HG03135 (cell line): ENCODE measurements around the gene GUSB.
"Not testable (repeated sequence)": the region's sequence is repeated elsewhere in the genome, so short reads cannot be mapped to it uniquely, and the experiment has no call there.

Experiments used
- ATAC-seq: cut with Tn5 transposase; IDR thresholded peaks from one replicate; pipeline ENCODE4 v1.9.1; 2021; ENCODE audit warnings: mild to moderate bottlenecking, moderate library complexity; ENCODE audit not compliant: unreplicated experiment

Gene GUSB

DNA sequence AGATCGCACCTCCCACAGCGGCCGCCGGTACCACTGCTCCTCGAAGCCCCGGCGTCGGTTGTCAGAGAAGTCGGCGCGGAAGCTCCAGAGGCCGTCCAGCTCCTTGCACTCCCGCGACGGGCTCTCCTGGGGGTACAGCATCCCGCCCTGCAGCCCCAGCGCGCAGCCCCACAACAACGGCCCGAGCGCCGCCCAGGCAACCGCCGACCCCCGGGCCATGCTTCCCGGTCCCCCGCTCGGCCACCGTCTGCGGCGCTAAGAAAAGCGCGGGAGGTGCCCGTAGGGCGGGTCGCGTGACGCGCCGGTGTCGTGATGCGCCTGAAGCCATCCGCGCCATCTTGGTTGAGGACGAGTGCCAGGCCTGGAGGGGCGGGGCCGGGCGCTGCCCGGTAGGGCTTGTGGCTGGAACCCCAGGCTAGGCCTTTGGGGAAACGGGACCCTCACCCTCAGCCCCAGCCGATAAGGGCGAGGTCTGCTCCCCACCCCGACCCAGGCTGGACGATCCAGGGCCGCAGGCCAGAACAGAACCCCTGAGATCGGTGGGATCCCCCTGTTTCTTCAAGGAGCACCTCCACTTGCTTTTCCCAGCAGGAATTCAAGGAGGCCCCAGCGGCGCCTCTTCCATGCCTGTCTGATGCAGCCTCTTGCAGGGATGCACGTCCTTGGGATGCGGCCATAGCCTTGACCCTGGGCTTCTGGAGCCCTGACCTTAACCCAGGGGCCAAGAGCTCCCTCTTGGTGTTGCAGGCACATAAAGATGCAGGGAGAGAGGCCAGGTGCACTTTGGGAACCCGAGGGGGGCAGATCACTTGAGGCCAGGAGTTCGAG is at the start of gene GUSB:
Gene GUSB, minus strand, starts transcription at position 249 of the 828 bp plus-strand sequence. Its CDS starts 30 bp downstream, at position 219.
- ATAC-seq = peak; percentile 83

DNA sequence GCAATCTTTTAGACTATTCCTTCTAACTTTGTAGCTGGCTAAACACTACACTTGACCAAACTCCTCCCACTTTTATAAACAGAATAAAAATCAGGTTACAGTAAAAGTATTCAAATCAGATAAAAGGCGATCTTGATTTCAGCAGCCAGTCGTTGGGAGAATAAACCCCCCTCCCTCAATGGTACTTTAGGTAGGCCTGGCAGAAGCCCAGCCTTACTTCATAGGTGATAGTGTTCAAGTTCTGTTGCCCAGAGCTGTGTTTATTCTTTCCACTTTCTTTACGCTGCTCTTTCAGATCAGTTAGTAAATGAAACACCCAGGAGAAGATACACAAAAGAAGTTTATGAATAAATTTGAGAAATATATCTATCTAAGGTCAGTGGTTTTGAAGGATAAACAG is 46.3 kb upstream of the GUSB start:
- ATAC-seq = not testable (repeated sequence)

DNA sequence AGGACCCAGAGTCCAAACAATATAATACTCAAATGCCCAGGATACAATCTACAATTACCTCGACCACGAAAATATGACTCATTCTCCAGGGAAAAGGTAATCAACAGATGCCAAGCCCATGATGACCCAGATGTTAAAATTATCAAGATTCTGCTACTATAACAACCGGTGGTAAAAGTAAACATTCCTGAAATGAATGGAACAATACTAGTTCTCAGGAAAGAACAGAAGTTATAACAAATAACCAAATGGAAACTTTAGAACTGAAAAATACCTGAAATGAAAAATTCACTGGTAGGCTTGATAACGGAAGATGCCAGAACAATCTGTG is 34.1 kb upstream of the GUSB start:
- no peak for ATAC-seq

DNA sequence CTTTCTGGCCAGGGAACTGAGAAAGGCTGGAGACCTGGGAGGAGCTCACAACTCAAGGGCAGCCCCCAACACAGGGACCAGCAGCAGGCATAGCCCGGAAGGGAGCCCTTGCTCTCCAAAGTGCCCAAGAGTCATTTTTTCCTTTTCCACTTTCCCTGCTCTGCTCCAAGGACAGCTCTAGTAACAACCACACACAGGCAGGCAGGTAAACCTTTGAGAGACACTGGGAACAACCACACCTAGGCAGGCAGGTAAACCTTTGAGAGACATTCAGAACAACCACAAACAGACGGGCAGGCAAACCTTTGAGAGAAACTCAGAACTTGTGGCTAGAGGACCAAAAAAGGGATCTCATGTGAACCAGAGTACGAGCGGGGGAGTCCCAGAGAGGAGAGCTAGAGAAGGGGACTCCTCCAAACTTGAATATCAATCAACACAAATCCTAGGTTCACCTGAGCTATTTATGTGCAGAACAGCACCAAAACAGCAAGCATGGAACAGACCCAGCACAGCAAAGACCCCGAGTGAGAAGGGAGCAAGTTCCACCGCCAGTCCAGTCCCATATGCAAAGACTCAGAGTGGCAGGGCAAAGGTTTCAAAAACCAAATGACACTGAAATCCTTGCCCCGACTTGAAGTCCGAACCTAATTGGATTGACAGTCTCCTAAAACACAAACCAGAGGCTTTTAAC is 33.6 kb upstream of the GUSB start:
- no peak for ATAC-seq

DNA sequence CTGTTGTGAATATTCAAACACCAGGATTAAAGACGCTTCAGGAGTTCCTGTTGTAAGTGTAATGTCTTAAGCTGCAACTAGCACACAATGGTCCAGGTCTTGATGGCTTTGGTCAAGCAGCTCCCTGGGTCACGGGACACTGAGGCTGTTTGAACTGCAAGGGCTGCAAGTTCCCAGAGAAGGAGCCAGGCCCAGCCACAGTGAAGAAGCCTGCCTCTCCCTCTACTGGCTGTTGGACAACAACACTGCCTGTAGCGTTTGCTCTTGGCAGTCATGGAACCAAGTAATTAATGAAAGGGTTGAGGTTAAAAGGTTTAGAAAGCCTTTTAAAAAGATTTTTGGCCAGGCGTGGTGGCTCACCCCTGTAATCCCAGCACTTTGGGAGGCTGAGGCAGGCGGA is 31.9 kb upstream of the GUSB start:
- no peak for ATAC-seq

DNA sequence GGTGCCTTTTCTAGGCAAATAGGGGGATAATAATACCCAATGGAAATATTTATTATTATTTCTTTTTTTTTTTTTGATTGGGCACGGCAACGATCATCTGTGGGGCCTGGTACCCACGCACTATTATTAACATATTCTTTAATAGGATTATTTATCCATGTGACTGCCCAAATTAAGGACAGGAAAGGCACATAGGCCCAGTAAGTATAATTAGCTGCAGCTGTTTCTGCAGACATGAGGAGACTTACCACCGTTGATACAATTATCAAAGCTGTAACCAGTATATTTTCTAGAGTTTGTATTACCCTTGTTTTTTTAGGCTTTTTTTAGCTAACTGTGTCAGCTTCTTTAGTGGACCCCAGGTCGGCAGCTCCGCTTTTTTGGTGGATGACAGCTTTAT is 25.2 kb upstream of the GUSB start:
- no peak for ATAC-seq

DNA sequence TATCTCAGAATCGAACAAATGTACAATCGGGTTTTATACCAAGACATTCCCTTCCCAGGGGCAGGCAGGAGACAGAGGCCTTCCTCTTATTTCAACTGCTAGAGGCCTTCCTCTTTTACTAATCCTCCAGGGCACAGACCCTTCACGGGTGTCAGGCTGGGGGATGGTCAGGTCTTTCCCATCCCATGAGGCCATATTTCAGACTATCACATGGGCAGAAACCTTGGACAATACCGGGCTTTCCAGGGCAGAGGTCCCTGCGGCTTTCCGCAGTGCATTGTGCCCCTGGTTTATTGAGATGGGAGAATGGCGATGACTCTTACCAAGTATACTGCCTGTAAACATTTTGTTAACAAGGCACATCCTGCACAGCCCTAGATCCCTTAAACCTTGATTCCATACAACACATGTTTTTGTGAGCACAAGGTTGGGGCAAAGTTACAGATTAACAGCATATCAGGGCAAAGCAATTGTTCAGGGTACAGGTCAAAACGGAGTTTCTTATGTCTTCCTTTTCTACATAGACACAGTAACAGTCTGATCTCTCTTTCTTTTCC is 23.2 kb upstream of the GUSB start:
- not testable (repeated sequence) for ATAC-seq

DNA sequence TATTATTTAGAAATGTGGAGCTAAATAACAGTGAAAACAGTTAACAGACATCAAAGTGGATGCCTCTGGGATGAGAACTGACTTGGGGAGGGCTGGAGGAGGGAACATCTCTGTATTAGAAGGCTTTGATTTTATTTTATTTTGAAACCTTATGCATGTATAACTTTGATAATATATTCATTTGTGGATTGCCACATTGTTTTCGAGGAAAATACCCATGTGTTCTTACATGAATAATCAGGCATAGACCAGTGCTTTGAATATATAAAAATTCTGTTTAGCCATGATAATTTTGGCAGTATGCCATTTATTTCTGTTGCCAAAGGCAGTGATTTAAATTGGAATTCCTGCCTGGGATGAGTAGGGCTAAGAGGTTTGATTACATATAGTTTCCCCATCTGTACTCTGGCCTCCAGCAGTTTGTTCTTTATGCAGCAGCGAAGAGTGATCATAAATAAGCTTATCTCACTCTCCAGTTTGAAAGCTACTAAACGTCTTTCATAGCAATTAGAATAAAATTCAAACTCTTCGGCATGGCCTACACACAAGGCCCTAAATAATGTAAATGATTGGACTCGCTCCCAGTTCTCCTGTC is 18.9 kb upstream of the GUSB start:
- not testable (repeated sequence) for ATAC-seq

DNA sequence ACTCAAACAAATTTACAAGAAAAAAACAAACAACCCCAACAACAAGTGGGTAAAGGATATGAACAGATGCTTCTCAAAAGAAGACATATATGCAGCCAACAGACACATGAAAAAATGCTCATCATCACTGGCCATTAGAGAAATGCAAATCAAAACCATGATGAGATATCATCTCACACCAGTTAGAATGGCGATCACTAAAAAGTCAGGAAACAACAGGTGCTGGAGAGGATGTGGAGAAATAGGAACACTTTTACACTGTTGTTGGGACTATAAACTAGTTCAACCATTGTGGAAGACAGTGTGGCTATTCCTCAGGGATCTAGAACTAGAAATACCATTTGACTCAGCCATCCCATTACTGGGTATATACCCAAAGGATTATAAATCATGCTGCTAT is 13.0 kb upstream of the GUSB start:
- ATAC-seq = not testable (repeated sequence)

DNA sequence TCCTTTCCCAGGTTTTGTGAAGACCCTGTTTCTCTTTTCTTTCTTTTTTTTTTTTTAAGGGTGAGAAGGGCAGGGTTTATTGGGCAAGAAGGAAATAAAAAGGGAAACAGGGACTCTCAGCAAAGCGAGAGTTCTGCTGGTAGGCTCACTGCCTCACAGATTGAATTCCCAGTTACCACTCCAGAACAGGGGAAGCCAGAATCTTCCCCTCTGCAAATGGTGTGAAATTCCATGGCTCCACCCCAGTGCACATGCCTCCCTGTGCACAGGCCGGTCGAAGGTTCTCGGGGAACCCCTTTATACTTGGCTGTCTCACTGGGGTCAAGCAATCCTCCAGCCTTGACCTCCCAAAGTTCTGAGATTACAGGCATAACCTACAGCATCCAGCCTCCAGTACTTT is 10.5 kb upstream of the GUSB start:
- ATAC-seq = no peak

DNA sequence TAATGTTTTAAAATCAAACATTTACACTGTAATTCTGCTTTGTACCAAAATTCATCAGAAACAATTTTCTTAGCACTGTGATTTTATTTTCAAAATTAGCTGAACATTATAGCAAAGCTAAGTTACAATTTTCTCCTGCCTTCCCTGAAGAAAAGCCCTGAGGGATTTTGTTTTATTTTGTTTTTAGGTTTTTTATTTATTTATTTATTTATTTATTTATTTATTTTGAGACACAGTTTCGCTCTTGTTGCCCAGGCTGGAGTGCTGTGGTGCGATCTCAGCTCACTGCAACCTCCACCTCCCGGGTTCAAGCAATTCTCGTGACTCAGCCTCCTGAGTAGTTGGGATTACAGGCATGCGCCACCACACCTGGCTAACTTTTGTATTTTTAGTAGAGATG is 9.8 kb upstream of the GUSB start:
- not testable (repeated sequence) for ATAC-seq

DNA sequence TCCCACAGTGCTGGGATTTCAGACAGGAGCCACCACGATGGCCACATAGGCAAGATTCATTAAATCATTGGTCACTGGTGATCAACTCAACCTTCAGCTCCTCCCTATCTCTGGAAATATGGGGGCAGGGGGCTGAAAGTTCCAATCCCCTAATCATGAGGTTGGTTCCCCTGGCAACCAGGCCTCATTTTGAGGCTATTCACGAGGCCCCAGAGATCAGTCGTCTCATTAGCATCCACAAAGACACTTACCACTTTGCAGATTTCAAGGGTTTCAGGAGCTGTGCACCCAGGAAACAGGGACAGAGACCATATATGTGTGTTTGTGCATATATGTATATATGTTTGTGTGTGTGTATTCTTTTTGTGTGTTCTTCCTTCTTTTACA is 7.7 kb upstream of the GUSB start:
- no peak for ATAC-seq

DNA sequence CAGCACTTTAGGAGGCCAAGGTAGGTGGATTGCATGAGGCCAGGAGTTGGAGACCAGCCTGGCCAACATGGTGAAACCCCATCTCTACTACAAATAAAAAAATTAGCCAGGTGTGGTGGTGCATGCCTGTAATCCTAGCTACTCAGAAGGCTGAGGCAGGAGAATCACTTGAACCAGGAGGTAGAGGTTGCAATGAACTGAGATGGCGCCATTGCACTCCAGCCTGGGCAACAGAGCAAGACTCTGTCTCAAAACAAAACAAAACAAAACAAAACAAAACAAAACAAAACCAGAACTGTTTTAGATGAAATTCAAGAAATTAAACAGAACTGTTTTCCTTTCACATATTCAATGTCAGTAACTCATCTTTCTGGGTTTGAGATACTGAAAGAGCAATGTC is 6.5 kb upstream of the GUSB start:
- not testable (repeated sequence) for ATAC-seq

DNA sequence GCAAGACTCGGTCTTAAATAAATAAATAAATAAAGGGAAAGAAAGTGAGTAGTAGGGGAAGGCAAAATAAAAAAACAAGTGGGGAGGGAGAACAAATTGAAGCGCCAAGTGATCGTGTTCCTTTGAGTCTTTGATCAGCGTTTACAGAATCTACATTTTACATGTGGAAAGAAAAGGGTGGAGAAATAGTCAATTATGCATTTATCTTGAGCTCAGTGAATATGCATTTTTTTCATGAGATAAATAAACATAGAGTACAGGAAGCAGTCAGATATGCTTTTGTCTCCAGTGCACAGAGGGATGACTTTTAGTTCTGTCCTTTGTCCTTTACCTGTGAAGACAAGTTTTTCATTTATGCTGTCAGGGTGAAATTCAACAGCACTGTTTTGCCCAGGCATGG is 6.1 kb upstream of the GUSB start:
- no peak for ATAC-seq

DNA sequence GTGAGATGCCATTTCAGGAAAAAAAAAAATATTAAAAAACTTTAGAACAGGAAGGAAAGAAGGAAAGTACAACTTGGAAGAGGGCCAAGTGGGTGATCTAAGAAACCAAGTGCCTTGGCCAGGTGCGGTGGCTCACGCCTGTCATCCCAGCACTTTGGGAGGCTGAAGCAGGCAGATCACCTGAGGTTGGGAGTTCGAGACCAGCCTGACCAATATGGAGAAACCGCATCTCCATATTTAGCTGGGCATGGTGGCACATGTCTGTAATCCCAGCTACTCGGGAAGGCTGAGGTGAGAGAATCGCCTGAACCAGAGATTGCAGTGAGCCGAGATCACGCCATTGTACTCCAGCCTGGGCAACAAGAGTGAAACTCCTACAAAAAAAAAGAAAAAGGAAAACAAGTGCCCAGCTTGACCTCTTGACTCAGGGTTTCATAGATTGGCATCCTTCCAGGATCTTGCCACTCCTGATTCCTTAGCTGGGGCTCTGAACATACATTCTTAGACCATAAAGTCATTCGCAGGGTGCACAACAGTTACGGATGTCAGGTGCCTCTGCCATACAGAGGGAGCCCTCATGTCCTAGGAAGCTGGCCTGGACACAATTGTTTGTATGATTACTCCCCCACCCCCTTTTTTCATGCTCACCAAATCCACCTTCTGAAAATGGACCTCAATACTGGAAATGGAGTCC is 2.1 kb upstream of the GUSB start:
- no peak for ATAC-seq

DNA sequence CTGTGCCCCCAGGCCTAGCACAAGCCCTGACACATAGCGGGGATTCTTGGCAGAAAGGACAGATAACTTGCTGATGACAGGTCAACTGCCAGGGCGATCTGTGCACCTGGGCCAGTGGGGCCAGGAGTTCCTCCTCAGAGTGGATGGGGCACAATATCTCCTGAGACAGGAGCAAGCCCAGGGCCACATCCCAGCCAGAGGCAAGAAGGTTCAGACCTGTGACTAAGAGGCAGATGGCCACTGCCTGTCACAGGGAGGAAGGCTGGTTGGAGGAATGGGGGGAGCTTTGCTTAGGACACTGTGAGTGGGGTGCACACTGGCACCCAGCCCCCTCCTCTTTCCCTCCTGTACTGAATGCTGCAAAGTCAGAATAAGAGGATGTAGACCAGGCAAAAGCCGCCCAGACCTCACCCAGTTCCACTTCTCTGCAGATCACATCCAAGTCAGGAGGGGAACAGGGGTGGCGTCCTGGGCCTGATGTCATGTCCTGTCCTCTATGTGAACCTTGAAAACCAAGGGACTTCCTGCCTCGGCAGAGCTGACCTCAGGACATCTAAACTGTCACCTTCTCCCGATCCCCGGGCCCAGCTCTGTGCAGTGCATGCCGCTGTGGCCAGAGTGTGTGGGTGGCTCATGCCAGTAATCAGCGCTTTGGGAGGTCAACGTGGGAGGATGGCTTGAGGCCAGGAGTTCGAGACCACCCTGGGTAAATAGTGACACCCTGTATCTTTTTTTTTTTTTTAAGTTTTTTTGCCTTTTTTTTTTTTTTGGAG is 1.3 kb downstream of the GUSB start:
- peak; percentile 70 for ATAC-seq

DNA sequence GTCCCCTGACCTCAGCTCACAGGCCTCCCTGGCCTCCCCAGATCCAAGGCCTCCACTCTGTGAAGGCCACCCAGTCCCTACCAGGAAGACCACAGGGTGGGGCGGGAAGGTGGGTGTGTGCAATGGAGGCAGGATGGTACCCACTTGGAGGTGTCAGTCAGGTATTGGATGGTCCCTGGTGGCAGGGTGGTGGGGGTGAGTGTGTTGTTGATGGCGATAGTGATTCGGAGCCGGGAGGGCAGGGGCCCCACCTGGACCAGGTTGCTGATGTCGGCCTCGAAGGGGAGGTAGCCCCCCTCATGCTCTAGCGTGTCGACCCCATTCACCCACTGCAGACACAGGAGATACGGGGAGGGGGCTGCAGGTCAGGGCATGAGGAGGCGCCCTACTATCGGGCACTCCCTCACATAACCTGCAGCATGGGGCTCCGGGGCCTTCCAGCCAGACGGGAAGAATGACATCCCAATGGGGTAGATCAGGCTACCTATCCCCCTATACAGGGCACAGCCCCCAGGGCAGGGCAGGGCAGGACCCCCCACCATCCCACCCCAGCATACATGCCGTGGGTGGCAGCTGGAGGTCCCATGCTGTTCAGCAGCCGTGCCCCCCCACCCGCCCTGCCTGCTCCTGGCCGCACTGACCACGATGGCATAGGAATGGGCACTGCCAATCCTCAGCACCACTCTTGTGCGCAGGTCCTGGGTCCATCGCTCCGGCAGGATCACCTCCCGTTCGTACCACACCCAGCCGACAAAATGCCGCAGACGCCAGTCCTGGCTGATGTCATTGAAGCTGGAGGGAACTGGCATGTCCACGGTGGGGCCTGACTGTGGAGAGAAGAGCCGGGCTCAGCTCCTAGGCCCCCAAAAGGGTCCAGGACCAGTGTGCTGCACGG is 2.2 kb downstream of the GUSB start:
- no peak for ATAC-seq

DNA sequence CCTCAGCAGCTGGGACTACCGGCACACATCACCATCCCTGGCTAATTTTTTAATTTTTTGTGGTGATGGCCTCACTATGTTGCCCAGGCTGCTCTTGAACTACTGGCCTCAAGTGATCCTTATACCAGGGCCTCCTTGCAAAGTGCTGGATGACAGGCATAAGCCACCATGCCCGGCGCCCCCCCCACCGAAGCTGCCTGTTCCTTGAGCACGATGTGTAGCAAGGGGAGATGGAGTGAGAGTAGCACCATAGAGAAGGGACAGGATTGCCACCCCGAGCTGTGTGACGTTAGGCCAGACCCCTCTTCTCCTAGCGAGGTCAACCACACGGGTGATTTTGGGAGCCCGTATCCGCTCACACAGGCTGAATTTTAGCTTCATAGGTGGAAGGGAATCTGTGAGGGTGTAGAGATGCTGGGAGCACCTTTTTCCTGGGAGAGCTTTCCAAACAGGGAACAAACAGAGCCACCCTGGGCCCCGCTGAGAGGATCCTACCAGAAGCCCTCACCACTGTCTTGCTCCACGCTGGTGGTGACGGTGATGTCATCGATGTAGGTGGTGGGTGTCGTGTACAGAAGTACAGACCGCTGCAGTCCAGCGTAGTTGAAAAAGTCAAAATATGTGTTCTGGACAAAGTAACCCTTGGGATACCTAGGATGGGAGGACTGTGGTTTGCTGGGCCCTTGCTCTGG is 3.0 kb downstream of the GUSB start:
- ATAC-seq = no peak

DNA sequence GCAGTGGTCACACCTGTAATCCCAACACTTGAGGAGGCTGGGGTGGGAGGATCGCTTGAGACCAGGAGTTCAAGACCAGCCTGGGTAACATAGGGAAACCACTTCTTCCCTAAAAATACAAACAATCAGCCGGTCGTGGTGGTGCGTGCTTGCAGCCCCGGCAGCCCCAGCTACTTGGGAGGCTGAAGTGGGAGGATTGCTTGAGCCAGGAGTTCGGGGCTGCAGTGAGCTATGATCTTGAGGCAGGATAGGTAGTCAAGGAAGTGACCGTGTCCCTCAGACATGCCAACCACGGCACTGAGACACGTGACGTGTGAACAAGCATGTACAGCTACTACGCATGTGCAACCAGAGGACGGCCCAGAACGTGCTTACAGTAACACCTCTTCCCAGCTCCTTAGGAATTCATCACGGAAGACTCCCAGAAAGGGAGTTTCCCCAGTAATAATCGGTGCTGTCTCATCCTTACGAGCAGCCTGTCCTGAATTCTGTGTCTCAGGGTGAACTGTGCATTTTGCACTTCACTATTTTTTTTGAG is 5.3 kb downstream of the GUSB start:
- no peak for ATAC-seq
